ENCODE measurements around the gene MBP. TPM values are rescaled to one million over a fixed set of nuclear protein-coding genes. Genes with fewer than 3 reads are reported as not detected.

The MBP gene
- total and polyA plus RNA-seq, 2 donors (not counting 3 experiments of a cell fraction or from before 2014, with no cell fraction given): 1.7 to 2.3 TPM

- FAIRE-seq (no peak), DNase-seq (ENCODE audit: low read depth, low spot score) (no peak)
- Histone ChIP-seq H3K9me3 (replicated peaks; ENCODE audit: control insufficient read depth, insufficient read depth, low read length) (no peaks in the 10 kb centered on the region), H3K27me3 (ENCODE audit: control insufficient read depth in 2 of 2, insufficient read depth in 2 of 2, low read length in 2 of 2) (no peaks in the 10 kb centered on the region), H3K4me2 (ENCODE audit: insufficient read depth, low read length) (no peak overlapping the region), H3K27ac (ENCODE audit: insufficient read depth, low read depth, low read length) (no peak overlapping the region), H3K4me1 (ENCODE audit: control insufficient read depth, extremely low read depth, insufficient read depth, low read length) (peaks cover 8% of the 10 kb centered on the region), H3K4me3 (replicated peaks in 1 of 3; ENCODE audit: insufficient read depth in 1 of 3, low read depth in 1 of 3, low read length in 3 of 3) (no peak overlapping the region), H3K36me3 (ENCODE audit: control insufficient read depth in 2 of 2, extremely low read depth in 1 of 2, insufficient read depth in 2 of 2, low read length in 2 of 2) (no peaks in the 10 kb centered on the region), H3K9ac (replicated peaks; ENCODE audit: extremely low read depth, insufficient read depth, low read length) (no peak overlapping the region), H4K20me1 (replicated peaks; ENCODE audit: control insufficient read depth, extremely low read depth, insufficient read depth, low read length) (no peaks in the 10 kb centered on the region), H3K79me2 (ENCODE audit: control insufficient read depth, insufficient read depth, low read length) (no peaks in the 10 kb centered on the region), H3K9me1 (replicated peaks; ENCODE audit: control insufficient read depth, extremely low read depth, insufficient read depth, low read length) (no peaks in the 10 kb centered on the region), H2AFZ (ENCODE audit: low read depth, low read length) (no peak overlapping the region)
- intact Hi-C loops (cut with micrococcal nuclease) (no loop called here), dilution Hi-C loops (cut with MboI; ENCODE audit: extremely low pct_ligation_motif_present, low sequenced_read_pairs) (no loop called here)
- BruUV-seq (replicated peaks): no TSS peak
- POLR2A ChIA-PET: no interaction called here
- TF ChIP-seq GATA2 (IDR thresholded peaks at IDR 0.05; ENCODE audit: insufficient read depth, insufficient read length, low read depth, low read length): no peak
- TF ChIP-seq MYC (IDR thresholded peaks at IDR 0.05; ENCODE audit: low read depth, low read length): no peak
- no peak for TF ChIP-seq FOS (IDR thresholded peaks at IDR 0.05; ENCODE audit: borderline replicate concordance, insufficient read depth, low read length)
- no peak for TF ChIP-seq JUN (IDR thresholded peaks at IDR 0.05; ENCODE audit: borderline replicate concordance, insufficient read depth, insufficient read length, low read depth)
- TF ChIP-seq, protein P1, sequence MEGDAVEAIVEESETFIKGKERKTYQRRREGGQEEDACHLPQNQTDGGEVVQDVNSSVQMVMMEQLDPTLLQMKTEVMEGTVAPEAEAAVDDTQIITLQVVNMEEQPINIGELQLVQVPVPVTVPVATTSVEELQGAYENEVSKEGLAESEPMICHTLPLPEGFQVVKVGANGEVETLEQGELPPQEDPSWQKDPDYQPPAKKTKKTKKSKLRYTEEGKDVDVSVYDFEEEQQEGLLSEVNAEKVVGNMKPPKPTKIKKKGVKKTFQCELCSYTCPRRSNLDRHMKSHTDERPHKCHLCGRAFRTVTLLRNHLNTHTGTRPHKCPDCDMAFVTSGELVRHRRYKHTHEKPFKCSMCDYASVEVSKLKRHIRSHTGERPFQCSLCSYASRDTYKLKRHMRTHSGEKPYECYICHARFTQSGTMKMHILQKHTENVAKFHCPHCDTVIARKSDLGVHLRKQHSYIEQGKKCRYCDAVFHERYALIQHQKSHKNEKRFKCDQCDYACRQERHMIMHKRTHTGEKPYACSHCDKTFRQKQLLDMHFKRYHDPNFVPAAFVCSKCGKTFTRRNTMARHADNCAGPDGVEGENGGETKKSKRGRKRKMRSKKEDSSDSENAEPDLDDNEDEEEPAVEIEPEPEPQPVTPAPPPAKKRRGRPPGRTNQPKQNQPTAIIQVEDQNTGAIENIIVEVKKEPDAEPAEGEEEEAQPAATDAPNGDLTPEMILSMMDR (IDR thresholded peaks at IDR 0.05; ENCODE audit: extremely low read depth in 1 of 2, insufficient read depth in 1 of 2, low read depth in 1 of 2, low read length in 2 of 2): no peak
- no peak for TF ChIP-seq EZH2 (IDR thresholded peaks at IDR 0.05; ENCODE audit: borderline replicate concordance, low read depth, low read length, severe bottlenecking)
- TF ChIP-seq, protein P2, sequence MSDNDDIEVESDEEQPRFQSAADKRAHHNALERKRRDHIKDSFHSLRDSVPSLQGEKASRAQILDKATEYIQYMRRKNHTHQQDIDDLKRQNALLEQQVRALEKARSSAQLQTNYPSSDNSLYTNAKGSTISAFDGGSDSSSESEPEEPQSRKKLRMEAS (IDR thresholded peaks at IDR 0.05; ENCODE audit: insufficient read depth, insufficient read length): no peak
- TF ChIP-seq POLR2A (IDR thresholded peaks at IDR 0.05; ENCODE audit: low read depth, low read length): no peak
- no peak for TF ChIP-seq POLR2AphosphoS5 (IDR thresholded peaks at IDR 0.05; ENCODE audit: insufficient read depth, low read depth, low read length)
- CTCF ChIA-PET: interaction anchor here (1.2 kb wide), 1 partner anchor 88 kb away, joined by 4 read pairs; no protein-coding TSS in a partner anchor
These were observed 12.6 kb downstream of the MBP start for GRCh38 chr18:77119851-77120491.

Measured in endothelial cell of umbilical vein (primary cell).